Suprapubic skin (tissue), 4 donors: ENCODE measurements around the gene GARIN5A.

Source experiments
- POLR2A ChIP-seq, 2 donors: fragments of 450-650 bp; IDR thresholded peaks; one replicate each; pipeline ENCODE4 v1.6.1; 2017; ENCODE audit warnings: antibody characterized with exemption in 2 of 2, mild to moderate bottlenecking in 2 of 2, moderate library complexity in 2 of 2
- POLR2AphosphoS5 ChIP-seq, 3 donors: sonication (generic); formaldehyde crosslinking; IDR thresholded peaks; one replicate each; pipeline ENCODE4 v1.6.1; 2017; ENCODE audit warnings: antibody characterized with exemption in 3 of 3
- TF ChIP-seq, protein P1 (sequence below), 2 donors: fragments of 200-600 bp in 1 of 2; fragments of 450-650 bp in 1 of 2; sonication (generic) in 1 of 2; IDR thresholded peaks; one replicate each; pipeline ENCODE4 v1.5.1; 2016 to 2019; ENCODE audit warnings: antibody characterized with exemption in 2 of 2, mild to moderate bottlenecking in 1 of 2, moderate library complexity in 1 of 2

DNA sequence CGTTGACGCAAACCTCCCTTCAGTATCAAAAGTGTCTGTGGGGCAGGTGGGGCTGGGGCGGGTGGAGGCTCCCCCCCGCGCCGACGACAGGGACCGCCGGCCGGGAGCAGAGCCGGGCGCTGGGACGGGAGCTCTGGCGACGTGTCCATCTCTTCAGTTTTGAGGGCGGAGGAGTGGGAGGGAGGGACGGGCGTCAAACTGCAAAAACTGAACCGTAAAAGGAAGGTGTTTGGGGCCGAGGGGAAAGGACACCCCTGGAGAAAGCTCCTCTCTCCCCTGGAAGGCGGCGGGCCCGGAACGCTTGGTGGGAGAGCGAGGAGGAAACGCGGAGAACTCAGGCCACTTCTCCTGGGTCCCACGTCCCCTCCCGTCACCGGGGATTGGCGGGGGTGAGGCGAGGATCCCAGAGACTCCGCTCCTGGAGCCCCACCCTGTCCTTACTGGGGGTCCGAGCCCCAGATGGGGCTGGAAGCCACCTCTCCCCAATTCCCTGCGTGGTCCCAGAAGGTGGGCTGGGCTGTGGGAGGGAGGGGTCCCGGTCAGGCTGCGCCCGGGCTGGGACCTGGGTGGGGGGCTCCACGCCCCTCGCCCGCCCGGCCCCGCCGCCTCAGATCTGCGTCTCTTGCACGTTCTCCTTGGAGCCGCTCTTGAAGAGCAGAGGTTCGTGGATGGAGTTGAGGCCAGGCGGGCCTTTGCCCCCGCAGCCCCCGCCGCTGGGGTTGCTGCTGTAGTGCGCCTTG is 40.5 kb upstream of the GARIN5A start:
- TF ChIP-seq, protein P1, sequence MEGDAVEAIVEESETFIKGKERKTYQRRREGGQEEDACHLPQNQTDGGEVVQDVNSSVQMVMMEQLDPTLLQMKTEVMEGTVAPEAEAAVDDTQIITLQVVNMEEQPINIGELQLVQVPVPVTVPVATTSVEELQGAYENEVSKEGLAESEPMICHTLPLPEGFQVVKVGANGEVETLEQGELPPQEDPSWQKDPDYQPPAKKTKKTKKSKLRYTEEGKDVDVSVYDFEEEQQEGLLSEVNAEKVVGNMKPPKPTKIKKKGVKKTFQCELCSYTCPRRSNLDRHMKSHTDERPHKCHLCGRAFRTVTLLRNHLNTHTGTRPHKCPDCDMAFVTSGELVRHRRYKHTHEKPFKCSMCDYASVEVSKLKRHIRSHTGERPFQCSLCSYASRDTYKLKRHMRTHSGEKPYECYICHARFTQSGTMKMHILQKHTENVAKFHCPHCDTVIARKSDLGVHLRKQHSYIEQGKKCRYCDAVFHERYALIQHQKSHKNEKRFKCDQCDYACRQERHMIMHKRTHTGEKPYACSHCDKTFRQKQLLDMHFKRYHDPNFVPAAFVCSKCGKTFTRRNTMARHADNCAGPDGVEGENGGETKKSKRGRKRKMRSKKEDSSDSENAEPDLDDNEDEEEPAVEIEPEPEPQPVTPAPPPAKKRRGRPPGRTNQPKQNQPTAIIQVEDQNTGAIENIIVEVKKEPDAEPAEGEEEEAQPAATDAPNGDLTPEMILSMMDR (IDR thresholded peaks at IDR 0.05) = no peak
- TF ChIP-seq POLR2A (IDR thresholded peaks at IDR 0.05) (no peak), POLR2AphosphoS5 (IDR thresholded peaks at IDR 0.05) (no peak)
